Measurements from ENCODE around the gene RNF138. TPM values are rescaled to one million over a fixed set of nuclear protein-coding genes. Genes with fewer than 3 reads are reported as not detected.

RNF138 gene
- total and polyA plus RNA-seq, 2 of the 8 experiments (the other 6 are each of a cell fraction or from before 2014, with no cell fraction given) = 29.2 to 109 TPM

- Histone ChIP-seq H2AK5ac (ENCODE audit: low read depth, low read length) (no peak overlapping the region), H2BK15ac (ENCODE audit: low read length) (no peak overlapping the region), H2AFZ (ENCODE audit: low read length) (no peak overlapping the region), H2BK120ac (replicated peaks; ENCODE audit: low read depth, low read length) (no peak overlapping the region), H3K36me3 (ENCODE audit: control insufficient read depth in 2 of 4, insufficient read depth in 4 of 4, low read length in 3 of 4) (no peaks in the 10 kb centered on the region), H3K4me2 (ENCODE audit: insufficient read depth in 1 of 2, low read depth in 2 of 2, low read length in 2 of 2) (no peak overlapping the region), H3K9ac (replicated peaks in 1 of 4; ENCODE audit: extremely low read depth in 1 of 4, low read depth in 3 of 4, low read length in 3 of 4) (no peak overlapping the region), H2BK20ac (ENCODE audit: low read length) (no peak overlapping the region), H3K18ac (ENCODE audit: extremely low read depth, low read length) (no peak overlapping the region), H3K23me2 (ENCODE audit: low read depth, low read length) (peaks cover 5% of the 10 kb centered on the region; the same call in 1 of the 2 replicates), H3K4me3 (ENCODE audit: extremely low read depth in 1 of 4, insufficient read depth in 2 of 4, low read depth in 3 of 4, low read length in 4 of 4) (no peak overlapping the region), H3K9me3 (ENCODE audit: insufficient read depth in 2 of 2, low read depth in 1 of 2, low read length in 1 of 2) (no peaks in the 10 kb centered on the region), H4K20me1 (replicated peaks in 1 of 2; ENCODE audit: control insufficient read depth in 1 of 2, insufficient read depth in 2 of 2, low read length in 2 of 2) (no peaks in the 10 kb centered on the region), H3K79me2 (ENCODE audit: control insufficient read depth in 1 of 2, insufficient read depth in 2 of 2, low read length in 2 of 2) (no peaks in the 10 kb centered on the region), H3K56ac (replicated peaks; ENCODE audit: insufficient read length, low read depth, low read length) (no peak overlapping the region), H4K8ac (ENCODE audit: extremely low read depth, insufficient read depth, low read length) (no peak overlapping the region), H4K91ac (replicated peaks; ENCODE audit: insufficient read length, low read length) (no peak overlapping the region), H3K23ac (ENCODE audit: insufficient read length) (no peak overlapping the region), H2BK5ac (ENCODE audit: low read depth, low read length) (no peak overlapping the region), H3K27me3 (replicated peaks in 1 of 4; ENCODE audit: control insufficient read depth in 3 of 4, extremely low read depth in 1 of 4, insufficient read depth in 3 of 4, low read length in 3 of 4) (no peaks in the 10 kb centered on the region), H3K4me1 (replicated peaks in 1 of 4; ENCODE audit: control insufficient read depth in 3 of 4, insufficient read depth in 4 of 4, low read length in 3 of 4) (no peaks in the 10 kb centered on the region), H4K5ac (ENCODE audit: insufficient read length, low read depth, low read length) (no peak overlapping the region), H2BK12ac (ENCODE audit: low read depth, low read length) (no peak overlapping the region), H3K79me1 (ENCODE audit: low read depth, low read length) (no peaks in the 10 kb centered on the region), H3K14ac (ENCODE audit: insufficient read length) (no peak overlapping the region), H3K4ac (replicated peaks; ENCODE audit: insufficient read length, low read depth, low read length) (no peak overlapping the region), H3K27ac (ENCODE audit: low read depth, low read length) (no peak overlapping the region)
- FAIRE-seq (no peak), DNase-seq (ENCODE audit: low read depth in 1 of 2, low spot score in 2 of 2) (no peak)
- TF ChIP-seq RAD21 (IDR thresholded peaks at IDR 0.05 in 1 of 2, conservative IDR thresholded peaks at IDR 0.05 in 1 of 2; ENCODE audit: low read depth in 2 of 2, low read length in 2 of 2) (peak in 1 of 2 experiments; percentile 16; a peak in 1 of 4 replicates), RXRA (IDR thresholded peaks at IDR 0.05; ENCODE audit: insufficient read depth, low read depth, low read length) (no peak)
- WGBS, 2 experiments (ENCODE audit: extremely low coverage in 1 of 2, insufficient coverage in 1 of 2, insufficient read length in 1 of 2, insufficient replicate concordance in 2 of 2, low coverage in 1 of 2, low lambda C conversion rate in 2 of 2, missing lambda C conversion rate in 1 of 2) = 89% methylated on average over 7 of the region's 7 CpGs; no CpG with 5 or more reads in 1 of the 2 experiments
- POLR2A ChIA-PET (ENCODE audit: partially characterized antibody) = no interaction called here
- CTCF ChIA-PET (ENCODE audit: partially characterized antibody) = interaction anchor here (0.9 to 1.1 kb wide), 2 partner anchors 16 to 115 kb away, joined by 3 read pairs; no protein-coding TSS in a partner anchor
Observed at GRCh38 chr18:32174719-32175118, 83.0 kb downstream of the RNF138 start.
